Measurements from ENCODE around the gene STPG3.

The STPG3 gene

DNA sequence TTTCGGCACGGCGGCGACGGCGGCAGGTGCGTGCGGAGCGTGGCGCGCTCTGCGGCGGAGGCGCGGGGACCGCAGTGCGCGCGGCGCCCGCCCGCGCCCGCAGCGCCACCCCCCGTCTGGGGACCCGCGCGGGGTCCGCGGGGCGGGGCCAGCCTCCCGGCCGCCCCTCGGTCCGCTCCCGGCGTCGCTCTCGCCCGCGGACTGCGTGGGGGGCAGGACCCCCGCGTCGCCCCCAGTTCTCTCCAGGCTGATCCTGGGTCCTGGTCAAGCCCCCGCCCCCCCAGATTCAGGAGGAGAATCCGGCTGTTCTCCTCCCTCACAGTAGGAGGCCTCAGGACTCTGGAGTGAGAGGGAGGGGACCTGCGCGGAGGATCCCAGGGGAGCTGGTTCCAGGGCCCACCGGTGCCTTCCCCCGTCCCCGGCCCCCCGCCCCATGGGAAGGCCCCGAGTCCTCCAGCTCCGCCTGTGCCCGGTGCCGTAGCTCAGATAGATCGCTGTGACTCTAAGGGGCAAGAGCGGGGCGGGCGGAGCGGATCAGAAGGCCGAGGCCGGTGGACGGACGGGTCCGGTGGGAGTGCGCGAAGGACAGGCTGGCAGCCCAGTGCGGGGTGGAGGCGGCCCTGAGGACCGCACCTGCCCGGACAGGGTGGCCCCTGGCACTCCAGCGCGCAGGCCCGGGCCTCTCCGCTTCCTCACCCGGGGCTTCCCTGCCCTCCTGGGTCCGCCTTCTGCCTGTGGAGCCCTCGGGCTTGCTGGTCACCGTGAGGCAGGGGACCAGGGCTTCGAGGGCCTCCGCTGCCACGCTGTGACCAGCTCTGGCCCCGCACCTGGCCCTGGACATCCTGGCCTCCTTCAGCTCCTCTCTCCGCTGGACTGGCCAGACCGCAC, 28.7 kb upstream of the STPG3 start, which contains the start of gene RNF208:
Gene RNF208 (minus strand): TSS at position 51 of the 888 bp plus-strand sequence. CDS start 1,028 bp downstream, outside the sequence.
- no peak for DNase-seq (ENCODE audit: low spot score)

DNA sequence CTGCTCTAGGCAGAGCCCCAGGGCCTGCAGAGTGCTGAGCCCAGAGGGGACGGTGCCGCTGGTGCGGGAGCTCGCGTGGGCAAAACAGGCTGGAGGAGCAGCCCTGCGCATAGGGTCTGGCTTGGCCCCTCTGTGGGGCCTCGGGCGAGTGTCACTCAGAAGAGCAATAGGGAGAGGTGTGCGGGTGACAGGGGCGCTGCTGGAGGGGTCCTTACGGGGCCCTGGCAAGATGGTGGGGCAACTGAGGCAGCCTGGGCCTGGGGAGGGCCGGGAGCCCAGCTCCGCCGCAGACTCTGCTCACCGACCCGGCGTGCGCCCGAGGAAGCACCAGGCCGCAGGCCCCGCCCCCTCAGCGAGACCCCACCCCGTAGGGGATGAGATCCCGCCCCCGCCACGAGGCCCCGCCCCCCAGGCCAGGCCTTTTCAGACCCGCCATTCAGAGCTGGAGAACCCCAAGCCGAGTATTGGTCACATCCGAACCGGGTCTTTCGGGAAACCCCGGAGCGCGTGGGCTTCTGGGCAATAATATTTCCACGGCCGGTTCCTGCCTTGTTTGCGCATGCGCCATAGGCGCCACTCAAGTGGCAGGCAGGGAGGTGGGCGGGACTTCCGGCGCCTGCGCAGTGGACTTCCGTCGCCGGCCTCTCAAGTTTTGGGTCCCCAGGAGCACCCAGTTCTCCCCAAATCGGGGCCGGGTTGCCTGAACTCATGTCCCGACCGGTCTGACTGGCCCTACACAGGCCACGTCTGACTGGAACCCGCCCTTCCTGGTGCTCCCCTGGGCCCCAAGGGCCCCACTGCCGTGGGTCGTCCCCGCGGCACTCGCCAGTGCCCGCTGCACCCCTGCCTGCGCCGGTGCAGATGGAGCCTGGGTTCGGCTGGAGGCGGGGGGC, 27.8 kb upstream of the STPG3 start:
- DNase-seq (ENCODE audit: low spot score), result peak; percentile 93

DNA sequence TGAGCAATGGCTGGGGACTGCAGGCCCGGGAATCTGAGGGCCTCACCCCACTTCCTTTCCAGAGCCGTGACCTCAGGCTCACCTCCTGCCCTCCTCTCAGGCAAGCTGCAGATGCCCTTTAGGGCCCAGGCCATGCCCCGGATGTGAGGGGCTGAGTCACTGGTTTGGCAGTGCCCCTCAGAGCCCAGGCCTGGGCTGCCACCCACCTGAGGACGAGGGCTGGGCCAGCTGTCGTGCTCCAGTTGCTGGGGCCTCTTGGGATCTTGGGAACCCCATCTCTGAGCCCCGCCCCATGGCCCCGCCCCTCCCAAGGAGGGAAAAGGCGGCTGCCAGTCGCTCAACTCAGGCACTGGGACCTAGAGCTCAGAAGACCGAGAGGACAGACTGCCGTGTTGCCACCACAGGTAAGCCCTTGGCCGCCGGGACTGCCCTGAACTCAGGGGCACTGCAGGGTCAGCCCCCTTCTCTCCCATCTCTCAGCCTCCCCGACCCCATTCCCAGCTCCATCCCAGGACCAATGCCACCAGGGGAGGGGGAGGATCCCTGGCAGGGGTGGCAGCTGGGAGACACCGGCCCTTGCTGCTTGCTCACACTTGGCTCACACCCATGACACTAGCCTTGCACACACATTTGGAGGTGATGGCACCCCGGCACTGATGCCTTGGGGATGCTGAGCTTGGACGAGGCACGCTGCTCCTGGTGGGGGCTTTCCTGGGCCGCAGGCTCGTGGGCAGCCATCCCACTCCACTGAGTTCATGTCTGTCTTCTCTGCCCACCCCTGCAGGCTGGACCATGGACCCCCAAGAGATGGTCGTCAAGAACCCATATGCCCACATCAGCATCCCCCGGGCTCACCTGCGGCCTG, 26.0 kb upstream of the STPG3 start, which contains the start of gene CYSRT1:
Gene CYSRT1 (plus strand): TSS at position 345 of the 865 bp plus-strand sequence. CDS start 448 bp downstream, at position 793.
- DNase-seq (ENCODE audit: low spot score), result no peak

DNA sequence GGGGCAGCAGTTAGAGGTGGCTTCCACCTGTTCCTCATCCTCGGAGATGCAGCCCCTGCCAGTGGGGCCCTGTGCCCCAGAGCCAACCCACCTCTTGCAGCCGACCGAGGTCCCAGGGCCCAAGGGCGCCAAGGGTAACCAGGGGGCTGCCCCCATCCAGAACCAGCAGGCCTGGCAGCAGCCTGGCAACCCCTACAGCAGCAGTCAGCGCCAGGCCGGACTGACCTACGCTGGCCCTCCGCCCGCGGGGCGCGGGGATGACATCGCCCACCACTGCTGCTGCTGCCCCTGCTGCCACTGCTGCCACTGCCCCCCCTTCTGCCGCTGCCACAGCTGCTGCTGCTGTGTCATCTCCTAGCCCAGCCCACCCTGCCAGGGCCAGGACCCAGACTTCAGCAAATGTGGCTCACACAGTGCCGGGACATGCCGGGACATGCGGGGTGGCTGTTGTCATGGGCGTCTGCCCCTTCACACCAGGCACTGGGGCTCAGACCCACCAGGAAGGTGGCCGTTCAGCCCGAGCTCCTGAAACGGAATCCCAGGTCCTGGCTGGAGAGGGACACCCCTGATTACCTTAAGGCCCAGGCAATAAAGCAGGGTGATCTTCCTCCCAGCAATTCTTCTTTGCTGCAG, 25.3 kb upstream of the STPG3 start:
- DNase-seq (ENCODE audit: low spot score), result no peak

DNA sequence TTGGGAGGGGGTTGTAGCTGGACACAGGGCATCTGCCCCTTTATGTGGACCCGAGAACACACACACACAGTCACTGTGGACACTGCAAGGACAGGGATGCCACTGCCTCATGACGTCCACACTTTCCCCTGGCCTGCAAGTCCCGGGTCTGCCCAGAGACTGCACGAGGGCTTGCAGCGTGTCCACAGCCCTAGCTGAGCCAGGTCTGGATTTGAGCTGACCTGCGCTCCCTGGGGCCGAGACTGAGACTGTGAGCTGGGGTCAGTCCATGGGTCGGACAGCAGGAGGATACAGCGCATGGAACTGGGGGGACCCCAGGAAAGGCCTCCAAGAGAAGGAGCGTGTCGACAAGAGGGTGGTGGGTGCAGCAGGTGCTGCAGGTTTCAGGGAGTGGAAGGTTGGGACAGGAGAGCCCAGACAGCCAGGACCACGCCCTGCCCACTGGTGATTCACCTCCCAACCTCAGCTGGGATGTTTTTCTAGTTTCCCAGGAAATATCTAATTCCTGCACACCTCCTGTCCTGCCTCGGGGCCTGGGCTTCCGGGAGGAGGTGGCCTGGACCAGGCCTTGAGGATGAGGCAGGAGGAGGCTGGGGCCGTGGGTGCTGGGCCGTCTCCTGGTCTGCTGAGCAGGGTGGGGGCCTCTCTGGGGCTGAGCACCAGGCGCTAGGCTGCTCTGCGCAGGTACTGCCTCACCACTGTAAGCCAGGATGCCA, 24.6 kb upstream of the STPG3 start:
- DNase-seq (ENCODE audit: low spot score), result no peak

DNA sequence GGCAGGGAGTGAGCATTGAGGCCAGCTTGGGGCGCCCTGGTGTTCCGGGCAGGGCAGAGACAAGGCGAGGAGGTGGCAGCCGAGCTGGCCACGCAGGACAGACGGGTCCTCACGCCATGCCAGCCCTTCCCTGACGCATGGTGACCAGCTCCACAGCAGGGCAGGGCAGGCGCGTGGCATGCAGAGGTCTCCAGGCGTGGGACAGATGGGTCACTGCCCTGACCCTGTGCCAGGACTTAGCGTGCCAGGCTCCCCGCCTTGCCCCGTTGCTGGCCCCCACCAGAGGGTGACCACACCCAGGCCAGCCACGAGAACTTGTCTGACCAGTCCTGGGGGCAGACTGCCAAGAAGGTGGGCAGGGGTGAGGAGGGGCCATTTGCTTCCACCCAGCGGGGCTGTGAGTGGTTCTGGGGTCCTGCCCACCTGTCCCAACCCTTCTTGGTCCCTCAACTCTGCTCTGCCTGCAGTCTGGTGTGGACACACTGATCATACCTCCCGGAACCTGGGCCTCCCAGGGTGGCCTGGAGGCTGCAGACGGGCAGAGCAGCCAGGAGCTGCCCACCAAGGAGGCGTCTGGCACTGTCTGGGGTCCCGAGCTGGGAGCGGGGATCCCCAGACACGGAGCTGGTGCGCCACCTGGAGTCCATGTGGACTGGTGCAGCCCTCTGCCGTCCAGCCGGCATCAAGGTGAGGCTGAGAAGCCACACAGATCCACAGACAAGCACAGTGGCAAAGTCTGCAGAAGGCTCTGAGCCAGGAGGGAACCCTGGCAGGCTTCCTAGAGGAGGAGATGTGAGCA, 23.8 kb upstream of the STPG3 start, which contains the start of gene RNF224:
Gene RNF224 (plus strand): TSS at position 449 of the 799 bp plus-strand sequence. CDS start 834 bp downstream, outside the sequence.
- DNase-seq (ENCODE audit: low spot score), result peak; percentile 73

DNA sequence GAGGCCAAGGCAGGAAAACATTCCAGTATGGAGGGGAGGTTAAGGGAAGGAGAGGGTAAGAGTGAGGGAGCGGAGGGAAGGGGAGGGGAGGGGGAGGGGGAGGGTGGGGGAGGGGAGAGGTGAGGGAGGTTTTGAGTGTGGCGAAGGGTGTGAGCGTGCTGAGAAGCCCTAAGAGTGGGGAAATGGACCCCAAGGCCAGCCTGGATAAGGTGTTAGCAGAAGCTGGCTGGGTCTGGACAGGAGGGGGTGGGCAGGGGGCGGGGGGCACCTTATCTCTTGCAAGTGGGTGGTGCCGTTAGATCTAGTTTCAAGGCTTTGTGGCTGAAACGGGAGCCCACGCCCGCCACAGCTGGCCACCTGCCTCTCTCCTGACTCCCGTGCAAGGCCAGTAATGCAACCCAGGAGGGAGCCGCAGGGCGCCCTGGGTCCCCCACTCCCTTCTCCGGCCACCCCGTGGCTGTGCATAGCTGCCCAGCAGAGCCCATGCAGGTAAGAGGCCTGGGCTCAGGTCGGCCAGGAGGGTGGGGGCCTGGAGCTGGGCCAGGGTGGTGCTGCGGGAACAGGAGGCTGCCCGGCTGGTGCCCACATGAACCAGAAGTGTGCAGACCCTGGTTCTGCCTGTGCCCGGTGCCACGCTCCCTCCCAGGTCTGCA, 23.1 kb upstream of the STPG3 start:
- no peak for DNase-seq (ENCODE audit: low spot score)

DNA sequence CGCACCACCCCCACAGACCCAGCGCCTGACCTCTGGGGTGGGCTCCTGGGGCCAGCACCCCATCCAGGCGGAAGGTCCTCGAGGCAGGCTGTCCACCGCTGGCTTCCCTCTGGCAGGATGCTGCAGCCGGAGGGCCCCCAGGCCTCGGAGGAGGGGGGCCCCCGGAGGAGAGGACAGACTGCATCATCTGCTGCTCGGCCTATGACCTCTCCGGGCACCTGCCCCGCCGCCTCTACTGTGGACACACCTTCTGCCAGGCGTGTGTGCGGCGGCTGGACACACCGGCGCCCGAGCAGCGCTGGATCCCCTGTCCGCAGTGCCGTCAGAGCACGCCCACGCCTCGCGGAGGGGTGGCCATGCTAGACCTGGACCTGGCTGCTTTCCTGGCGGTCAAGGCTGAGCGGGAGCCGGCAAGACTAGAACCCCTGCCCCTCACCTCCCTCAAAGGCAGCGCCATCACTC, 22.5 kb upstream of the STPG3 start:
- no peak for DNase-seq (ENCODE audit: low spot score)

DNA sequence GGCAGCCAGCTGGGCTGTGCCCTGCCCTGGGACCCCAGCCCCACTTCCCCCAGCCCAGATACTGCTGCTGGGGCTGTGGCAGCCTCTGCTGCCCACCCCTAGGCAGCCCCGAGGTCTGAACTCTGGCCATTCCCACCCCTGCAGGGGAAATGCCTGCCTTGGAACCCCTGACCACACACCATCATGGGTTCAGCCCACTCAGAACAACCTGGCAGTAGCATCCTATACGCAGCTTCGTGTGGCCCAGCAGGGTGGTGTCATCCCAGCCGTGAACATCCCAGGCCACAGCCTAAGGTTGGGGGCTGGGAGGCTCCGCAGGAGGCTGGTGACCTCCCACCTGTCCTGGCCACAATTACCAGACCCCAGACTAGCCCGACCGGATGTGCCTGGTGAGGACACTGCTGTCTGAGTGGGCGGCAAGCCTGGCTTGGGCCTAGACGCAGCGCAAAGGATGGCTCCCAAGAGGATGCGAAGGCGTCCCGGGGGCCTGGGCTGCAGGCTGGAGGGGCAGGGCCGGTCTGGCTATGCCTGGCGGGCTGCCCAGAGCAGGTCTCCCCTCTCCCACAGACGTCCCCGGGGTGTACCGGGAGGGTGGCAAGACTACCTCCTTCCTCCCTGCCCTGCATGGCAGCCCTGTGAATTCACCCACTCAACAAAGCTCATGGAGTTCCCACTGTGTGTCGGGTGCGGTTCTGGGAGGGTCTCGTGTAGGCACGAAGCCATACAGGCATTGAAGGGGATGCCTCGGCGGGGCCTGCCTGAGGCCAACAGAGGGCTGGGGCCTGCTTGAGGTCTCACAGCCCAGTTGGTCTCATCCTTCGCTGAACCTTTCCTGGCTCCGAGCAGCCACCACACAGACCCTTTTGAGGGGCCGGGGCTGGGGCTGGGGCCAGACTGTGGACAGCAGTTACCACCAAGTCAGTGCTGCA, 21.9 kb upstream of the STPG3 start:
- no peak for DNase-seq (ENCODE audit: low spot score)

DNA sequence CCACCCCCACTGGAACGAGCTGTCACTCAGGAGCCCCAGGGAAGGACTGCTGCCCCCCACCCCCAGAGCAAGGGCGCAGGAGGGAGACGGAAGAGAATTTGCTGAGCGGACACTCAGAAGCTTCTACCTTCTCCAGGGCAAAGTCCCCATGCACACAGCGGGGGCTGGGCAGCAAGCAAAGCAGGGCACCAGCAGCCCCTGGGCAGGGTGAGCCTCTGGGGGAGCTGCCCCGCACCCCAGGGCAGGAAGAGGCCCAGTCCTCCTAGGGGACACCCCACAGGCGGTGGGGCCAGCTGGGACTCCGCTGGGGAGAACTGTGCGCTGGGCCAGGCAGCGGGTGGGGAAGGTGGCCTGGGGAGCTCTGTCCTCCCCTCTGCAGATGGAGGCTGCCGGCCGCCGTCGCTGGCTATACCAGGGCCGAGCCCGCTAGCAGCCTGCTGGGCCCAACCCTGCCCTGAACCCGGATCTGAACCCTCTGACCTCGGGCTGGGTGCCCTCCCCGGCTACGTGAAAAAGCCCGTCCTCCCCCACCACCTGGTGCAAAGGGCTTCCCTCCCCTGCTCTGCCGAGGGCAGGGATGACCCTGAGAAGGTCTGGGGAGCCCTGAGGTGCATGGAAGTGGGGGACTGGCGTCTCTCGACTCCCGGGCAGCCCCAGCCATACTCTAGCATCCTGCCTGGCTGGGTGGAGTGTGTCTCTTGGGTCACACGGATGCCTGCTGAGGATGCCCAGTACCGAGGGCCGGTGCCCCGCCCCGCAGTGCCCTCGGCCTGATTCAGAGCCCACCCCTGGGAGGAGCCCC, 21.0 kb upstream of the STPG3 start:
- DNase-seq (ENCODE audit: low spot score), result no peak

DNA sequence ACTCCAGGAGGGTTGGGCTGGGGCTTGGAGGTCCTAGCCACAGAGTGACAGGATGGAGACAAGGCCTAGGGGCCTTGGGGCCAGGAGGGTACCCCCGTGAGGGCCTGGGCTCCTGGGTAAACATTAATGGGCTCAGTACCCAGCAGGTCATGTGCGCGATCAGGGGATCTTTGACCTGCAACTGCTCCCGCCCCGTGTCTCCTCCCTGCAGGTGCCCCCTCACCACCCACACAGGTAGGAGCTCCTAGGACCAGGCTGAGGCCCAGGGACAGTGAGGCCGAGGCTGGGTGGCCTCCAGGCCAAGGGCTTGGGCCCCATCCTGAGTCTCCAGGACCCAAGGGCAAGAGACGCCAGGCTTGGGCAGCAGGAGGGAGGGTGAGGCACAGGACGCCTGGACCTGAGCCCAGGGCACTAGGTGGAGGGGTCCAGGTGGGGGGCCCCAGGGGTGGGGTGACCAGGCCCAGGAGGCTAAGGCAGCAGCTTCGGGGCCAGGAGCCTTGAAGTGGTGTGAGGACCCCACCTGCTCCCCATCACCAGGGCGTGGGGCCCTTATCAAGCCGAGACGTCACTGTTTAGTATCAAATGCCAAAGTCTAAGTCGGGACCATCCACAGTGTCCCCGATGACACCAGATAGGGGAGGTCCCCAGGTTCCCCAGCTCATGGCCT, 20.2 kb upstream of the STPG3 start, which contains the start of gene SLC34A3:
Gene SLC34A3 (plus strand): TSS at position 197 of the 667 bp plus-strand sequence. CDS start 802 bp downstream, outside the sequence.
- no peak for DNase-seq (ENCODE audit: low spot score)

DNA sequence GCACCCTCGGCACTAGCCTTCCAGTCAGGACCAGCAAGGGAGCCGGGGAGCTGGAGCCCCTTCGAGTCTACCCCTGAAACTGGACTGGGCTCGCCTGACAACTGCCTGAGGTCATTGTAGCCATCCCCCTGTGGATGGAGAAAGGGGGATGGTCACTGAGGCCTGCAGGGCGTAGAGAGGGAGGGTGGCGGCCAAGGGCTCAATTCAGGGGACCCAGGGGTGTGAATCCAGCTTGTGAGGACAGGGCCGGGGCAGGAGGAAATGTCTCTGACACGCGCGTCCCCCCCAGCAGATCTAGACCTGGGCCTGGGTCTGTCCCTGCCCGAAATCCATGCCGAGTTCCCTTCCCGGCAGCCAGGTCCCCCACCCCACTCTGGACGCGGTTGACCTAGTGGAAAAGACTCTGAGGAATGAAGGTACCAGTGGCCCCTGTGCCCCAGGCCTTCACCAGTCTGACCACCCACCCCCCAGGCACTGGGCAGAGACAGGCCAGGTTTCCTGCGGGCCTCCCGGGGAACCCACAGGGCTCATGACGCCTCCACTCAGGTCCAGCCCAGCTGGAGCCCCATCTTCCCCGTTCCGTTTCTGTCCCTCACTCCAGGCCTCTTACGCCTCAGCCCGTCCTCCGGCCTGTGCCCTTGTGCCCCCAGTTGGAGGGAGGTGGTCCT, 19.6 kb upstream of the STPG3 start:
- no peak for DNase-seq (ENCODE audit: low spot score)

DNA sequence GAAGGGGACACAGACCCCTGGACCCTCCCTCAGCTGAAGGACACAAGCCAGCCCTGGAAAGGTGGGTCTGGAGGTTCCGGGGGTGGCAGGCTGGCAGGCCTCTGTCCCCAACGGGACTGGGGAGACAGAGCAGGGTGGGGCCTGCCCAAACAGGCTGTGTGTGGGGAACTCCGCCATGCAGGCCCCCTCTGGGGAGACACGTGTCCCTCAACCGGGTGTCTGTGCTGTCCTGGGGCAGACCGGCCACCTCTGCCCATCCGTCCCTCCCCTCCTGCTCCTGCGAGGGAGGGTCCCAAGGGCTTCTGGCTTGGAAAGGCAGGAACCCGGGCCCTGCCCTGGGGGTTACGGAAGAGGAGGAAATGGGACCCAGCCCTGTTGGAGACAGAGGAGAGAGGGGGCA, 19.0 kb upstream of the STPG3 start:
- no peak for DNase-seq (ENCODE audit: low spot score)

DNA sequence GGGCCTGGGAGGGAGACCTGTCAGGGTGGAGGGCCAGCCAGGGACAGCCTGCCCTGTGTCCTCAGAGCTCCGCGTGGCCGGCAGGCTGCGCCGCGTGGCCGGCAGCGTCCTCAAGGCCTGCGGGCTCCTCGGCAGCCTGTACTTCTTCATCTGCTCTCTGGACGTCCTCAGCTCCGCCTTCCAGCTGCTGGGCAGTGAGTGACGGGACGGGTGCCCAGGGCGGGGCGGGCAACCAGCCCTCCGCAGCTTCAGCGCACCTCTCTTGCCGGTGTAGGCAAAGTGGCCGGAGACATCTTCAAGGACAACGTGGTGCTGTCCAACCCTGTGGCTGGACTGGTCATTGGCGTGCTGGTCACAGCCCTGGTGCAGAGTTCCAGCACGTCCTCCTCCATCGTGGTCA, 18.6 kb upstream of the STPG3 start:
- DNase-seq (ENCODE audit: low spot score), result no peak

DNA sequence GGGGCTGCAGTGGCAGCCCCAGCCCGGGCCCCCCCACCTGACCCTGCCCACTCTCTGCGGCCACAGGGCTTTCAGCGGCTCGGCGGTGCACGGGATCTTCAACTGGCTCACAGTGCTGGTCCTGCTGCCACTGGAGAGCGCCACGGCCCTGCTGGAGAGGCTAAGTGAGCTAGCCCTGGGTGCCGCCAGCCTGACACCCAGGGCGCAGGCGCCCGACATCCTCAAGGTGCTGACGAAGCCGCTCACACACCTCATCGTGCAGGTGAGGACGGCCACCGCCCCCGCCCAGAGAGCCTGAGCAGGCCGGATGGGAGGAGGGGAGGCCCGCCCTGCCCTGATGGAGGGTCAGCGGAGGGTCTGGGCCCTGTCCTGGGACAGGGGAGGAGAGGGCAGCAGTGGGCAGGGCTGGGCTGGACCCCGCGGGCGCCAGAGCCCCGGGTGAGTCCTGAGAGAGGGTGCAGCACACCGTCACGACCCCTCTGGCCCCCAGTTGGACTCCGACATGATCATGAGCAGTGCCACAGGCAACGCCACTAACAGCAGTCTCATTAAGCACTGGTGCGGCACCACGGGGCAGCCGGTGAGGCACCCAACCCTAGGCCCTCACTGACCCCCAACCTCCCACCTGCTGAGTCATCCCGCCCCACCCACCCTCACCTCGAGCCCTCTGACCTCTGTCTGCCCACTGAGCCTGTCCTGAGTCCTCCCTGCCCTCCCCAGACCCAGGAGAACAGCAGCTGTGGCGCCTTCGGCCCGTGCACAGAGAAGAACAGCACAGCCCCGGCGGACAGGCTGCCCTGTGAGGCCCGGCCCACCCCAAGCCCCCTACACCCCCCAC, 17.7 kb upstream of the STPG3 start:
- DNase-seq (ENCODE audit: low spot score), result no peak

Measured in Ammon's horn (tissue), 1 donor.